Esophagus muscularis mucosa (tissue), 3 donors: ENCODE data around the gene PPP1R3A.

ENCODE experiments used
- CTCF ChIP-seq, 3 experiments: fragments of 200-600 bp in 2 of 3; fragments of 450-650 bp in 1 of 3; sonication (generic) in 2 of 3; IDR thresholded peaks; one replicate each; pipeline ENCODE4 v1.5.1; 2017 to 2019; ENCODE audit warnings: antibody characterized with exemption in 3 of 3, mild to moderate bottlenecking in 2 of 3, moderate library complexity in 1 of 3
- POLR2AphosphoS5 ChIP-seq, 2 donors: sonication (generic); formaldehyde crosslinking; IDR thresholded peaks; one replicate each; pipeline ENCODE4 v1.6.1; 2017; ENCODE audit warnings: antibody characterized with exemption in 2 of 2

- TF ChIP-seq POLR2AphosphoS5 (IDR thresholded peaks at IDR 0.05) (no peak), CTCF (IDR thresholded peaks at IDR 0.05) (no peak)
Measured at GRCh38 chr7:113831556-113831955, 87.3 kb downstream of the PPP1R3A start.
